Neural cell (in vitro differentiated cells): Measurements from ENCODE around the gene PPAT. TPM values are rescaled to one million over a fixed set of nuclear protein-coding genes. Genes with fewer than 3 reads are reported as not detected.

ENCODE experiments used
- H2AFZ ChIP-seq: fragments of 200-600, 300-800 bp; sonication (generic), shearing (Covaris generic); 2 replicates; pipeline ENCODE4 v1.6.0; 2014; ENCODE audit warnings: low read depth, mild to moderate bottlenecking, antibody characterized with exemption, low read length, moderate library complexity
- H3F3A ChIP-seq: fragments of 200-600 bp; shearing (Covaris generic); 2 replicates; pipeline ENCODE4 v1.6.1; 2016; ENCODE audit warnings: mild to moderate bottlenecking, moderate library complexity, mixed read lengths, antibody characterized with exemption, low read length; ENCODE audit not compliant: insufficient read depth, poor library complexity, severe bottlenecking
- H3K27ac ChIP-seq: fragments of 200-600, 300-800 bp; sonication (generic), shearing (Covaris generic); 2 replicates; pipeline ENCODE4 v1.5.1; 2014; ENCODE audit warnings: mild to moderate bottlenecking, low read length, moderate library complexity
- H3K27me3 ChIP-seq: fragments of 300-800, 200-600 bp; sonication (generic), shearing (Covaris generic); 2 replicates; pipeline ENCODE4 v1.6.0; 2014; ENCODE audit warnings: mild to moderate bottlenecking, low read depth, low read length, moderate library complexity; ENCODE audit not compliant: insufficient read depth
- H3K36me3 ChIP-seq: fragments of 300-800, 200-600 bp; sonication (generic), shearing (Covaris generic); 2 replicates; pipeline ENCODE4 v1.5.1; 2014; ENCODE audit warnings: mild to moderate bottlenecking, antibody characterized with exemption, low read length, moderate library complexity; ENCODE audit not compliant: insufficient read depth
- H3K4me2 ChIP-seq: fragments of 300-800, 200-600 bp; sonication (generic), shearing (Covaris generic); 2 replicates; pipeline ENCODE4 v1.6.0; 2014; ENCODE audit warnings: mild to moderate bottlenecking, low read length
- H3K4me3 ChIP-seq: fragments of 300-800, 200-600 bp; sonication (generic), shearing (Covaris generic); 2 replicates; pipeline ENCODE4 v1.5.1; 2014; ENCODE audit warnings: mild to moderate bottlenecking, low read length, moderate library complexity
- H3K79me2 ChIP-seq: fragments of 200-600 bp; shearing (Covaris generic); replicated peaks from 2 replicates; pipeline ENCODE4 v1.6.0; 2014; ENCODE audit warnings: mild to moderate bottlenecking, low read length, moderate library complexity; ENCODE audit not compliant: insufficient read depth
- H3K9ac ChIP-seq: fragments of 300-800, 200-600 bp; sonication (generic), shearing (Covaris generic); 2 replicates; pipeline ENCODE4 v1.6.1; 2016; ENCODE audit warnings: mild to moderate bottlenecking, low read length, mixed read lengths
- H3K9me2 ChIP-seq: fragments of 200-600 bp; shearing (Covaris generic); 2 replicates; pipeline ENCODE4 v1.6.1; 2016; ENCODE audit warnings: mild to moderate bottlenecking, low read length, mixed read lengths; ENCODE audit not compliant: insufficient read depth
- H3K9me3 ChIP-seq: fragments of 200-600, 300-800 bp; sonication (generic), shearing (Covaris generic); 2 replicates; pipeline ENCODE4 v1.6.1; 2016; ENCODE audit warnings: mild to moderate bottlenecking, mixed run types, low read length, moderate library complexity, mixed read lengths
- H4K20me1 ChIP-seq: fragments of 200-600 bp; shearing (Covaris generic); 2 replicates; pipeline ENCODE4 v1.6.1; 2016; ENCODE audit warnings: mild to moderate bottlenecking, mixed run types; ENCODE audit not compliant: insufficient read depth
- EP300 ChIP-seq: fragments of 450-650 bp; conservative IDR thresholded peaks from 2 replicates; pipeline ENCODE4 v1.6.1; 2014; ENCODE audit warnings: antibody characterized with exemption, mild to moderate bottlenecking, moderate library complexity; ENCODE audit not compliant: poor library complexity, severe bottlenecking
- EZH2 ChIP-seq: fragments of 200-600, 300-800 bp; shearing (Covaris generic), sonication (generic); IDR thresholded peaks from 2 replicates; pipeline ENCODE4 v1.6.1; 2014; ENCODE audit warnings: antibody characterized with exemption, low read length, borderline replicate concordance, mild to moderate bottlenecking; ENCODE audit not compliant: insufficient read depth, poor library complexity, severe bottlenecking
- MXI1 ChIP-seq: fragments of 450-650 bp; conservative IDR thresholded peaks from 2 replicates; pipeline ENCODE4 v1.6.1; 2014; ENCODE audit warnings: antibody characterized with exemption, mild to moderate bottlenecking; ENCODE audit not compliant: poor library complexity, severe bottlenecking
- POLR2AphosphoS5 ChIP-seq: IDR thresholded peaks from 2 replicates; pipeline ENCODE4 v1.6.1; 2012
- RAD21 ChIP-seq: fragments of 450-650 bp; conservative IDR thresholded peaks from 2 replicates; pipeline ENCODE4 v1.6.1; 2014; ENCODE audit warnings: antibody characterized with exemption, mild to moderate bottlenecking, moderate library complexity
- SMC3 ChIP-seq: fragments of 450-650 bp; conservative IDR thresholded peaks from 2 replicates; pipeline ENCODE4 v1.6.1; 2014; ENCODE audit warnings: antibody characterized with exemption, mild to moderate bottlenecking, moderate library complexity; ENCODE audit not compliant: poor library complexity
- TAF1 ChIP-seq: IDR thresholded peaks from 2 replicates; pipeline ENCODE4 v1.6.1; 2012; ENCODE audit warnings: low read depth
- polyA plus RNA-seq: library from polyadenylated mRNA; depleted of rRNA; stranded (reverse); fragments of >200 nt; gene quantifications from 2 replicates; pipeline ENCODE4 v1.2.3, GENCODE V29; 2014
- TF ChIP-seq, protein P1 (sequence below): fragments of 450-650 bp; IDR thresholded peaks from 2 replicates; pipeline ENCODE4 v1.5.1; 2014; ENCODE audit warnings: antibody characterized with exemption, mild to moderate bottlenecking, moderate library complexity; ENCODE audit not compliant: poor library complexity, severe bottlenecking
- TF ChIP-seq, protein P2 (sequence below): IDR thresholded peaks from 2 replicates; pipeline ENCODE4 v1.6.1; 2012; ENCODE audit warnings: borderline replicate concordance

The PPAT gene
- polyA plus RNA-seq, 1 donor from 2014 or later = 22.5 TPM

DNA sequence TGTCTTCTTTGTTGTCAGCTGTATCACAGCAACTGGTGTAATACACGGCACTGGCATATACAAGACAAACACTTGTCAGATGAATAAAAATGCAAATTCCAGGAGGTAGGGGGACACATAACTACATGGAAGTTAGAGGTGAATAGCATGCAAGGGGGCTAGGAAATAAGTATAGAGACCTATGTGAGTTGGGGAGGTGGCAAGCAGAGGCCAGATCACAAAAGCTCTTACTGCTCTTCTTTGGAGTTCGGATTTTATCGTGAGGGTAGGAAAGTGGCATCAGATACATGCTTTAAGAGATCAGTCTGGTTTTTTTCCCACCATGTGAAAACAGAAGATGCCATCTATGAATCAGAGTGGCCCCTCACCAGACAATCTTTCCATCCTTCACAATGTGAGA lies 29.2 kb upstream of the PPAT start:
- no peaks in the 10 kb centered on the region for H3K9me3 ChIP-seq
- TF ChIP-seq SMC3 = no peak
- TF ChIP-seq MXI1 = no peak
- TF ChIP-seq RAD21 = no peak
- TF ChIP-seq EZH2 = no peak
- no peak for TF ChIP-seq EP300
- no peak for TF ChIP-seq TAF1
- TF ChIP-seq, protein P1, sequence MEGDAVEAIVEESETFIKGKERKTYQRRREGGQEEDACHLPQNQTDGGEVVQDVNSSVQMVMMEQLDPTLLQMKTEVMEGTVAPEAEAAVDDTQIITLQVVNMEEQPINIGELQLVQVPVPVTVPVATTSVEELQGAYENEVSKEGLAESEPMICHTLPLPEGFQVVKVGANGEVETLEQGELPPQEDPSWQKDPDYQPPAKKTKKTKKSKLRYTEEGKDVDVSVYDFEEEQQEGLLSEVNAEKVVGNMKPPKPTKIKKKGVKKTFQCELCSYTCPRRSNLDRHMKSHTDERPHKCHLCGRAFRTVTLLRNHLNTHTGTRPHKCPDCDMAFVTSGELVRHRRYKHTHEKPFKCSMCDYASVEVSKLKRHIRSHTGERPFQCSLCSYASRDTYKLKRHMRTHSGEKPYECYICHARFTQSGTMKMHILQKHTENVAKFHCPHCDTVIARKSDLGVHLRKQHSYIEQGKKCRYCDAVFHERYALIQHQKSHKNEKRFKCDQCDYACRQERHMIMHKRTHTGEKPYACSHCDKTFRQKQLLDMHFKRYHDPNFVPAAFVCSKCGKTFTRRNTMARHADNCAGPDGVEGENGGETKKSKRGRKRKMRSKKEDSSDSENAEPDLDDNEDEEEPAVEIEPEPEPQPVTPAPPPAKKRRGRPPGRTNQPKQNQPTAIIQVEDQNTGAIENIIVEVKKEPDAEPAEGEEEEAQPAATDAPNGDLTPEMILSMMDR = no peak
- TF ChIP-seq, protein P2, sequence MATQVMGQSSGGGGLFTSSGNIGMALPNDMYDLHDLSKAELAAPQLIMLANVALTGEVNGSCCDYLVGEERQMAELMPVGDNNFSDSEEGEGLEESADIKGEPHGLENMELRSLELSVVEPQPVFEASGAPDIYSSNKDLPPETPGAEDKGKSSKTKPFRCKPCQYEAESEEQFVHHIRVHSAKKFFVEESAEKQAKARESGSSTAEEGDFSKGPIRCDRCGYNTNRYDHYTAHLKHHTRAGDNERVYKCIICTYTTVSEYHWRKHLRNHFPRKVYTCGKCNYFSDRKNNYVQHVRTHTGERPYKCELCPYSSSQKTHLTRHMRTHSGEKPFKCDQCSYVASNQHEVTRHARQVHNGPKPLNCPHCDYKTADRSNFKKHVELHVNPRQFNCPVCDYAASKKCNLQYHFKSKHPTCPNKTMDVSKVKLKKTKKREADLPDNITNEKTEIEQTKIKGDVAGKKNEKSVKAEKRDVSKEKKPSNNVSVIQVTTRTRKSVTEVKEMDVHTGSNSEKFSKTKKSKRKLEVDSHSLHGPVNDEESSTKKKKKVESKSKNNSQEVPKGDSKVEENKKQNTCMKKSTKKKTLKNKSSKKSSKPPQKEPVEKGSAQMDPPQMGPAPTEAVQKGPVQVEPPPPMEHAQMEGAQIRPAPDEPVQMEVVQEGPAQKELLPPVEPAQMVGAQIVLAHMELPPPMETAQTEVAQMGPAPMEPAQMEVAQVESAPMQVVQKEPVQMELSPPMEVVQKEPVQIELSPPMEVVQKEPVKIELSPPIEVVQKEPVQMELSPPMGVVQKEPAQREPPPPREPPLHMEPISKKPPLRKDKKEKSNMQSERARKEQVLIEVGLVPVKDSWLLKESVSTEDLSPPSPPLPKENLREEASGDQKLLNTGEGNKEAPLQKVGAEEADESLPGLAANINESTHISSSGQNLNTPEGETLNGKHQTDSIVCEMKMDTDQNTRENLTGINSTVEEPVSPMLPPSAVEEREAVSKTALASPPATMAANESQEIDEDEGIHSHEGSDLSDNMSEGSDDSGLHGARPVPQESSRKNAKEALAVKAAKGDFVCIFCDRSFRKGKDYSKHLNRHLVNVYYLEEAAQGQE = no peak
- TF ChIP-seq POLR2AphosphoS5 = no peak
- H3K9ac ChIP-seq = no peak overlapping the region
- no peaks in the 10 kb centered on the region for H3K9me2 ChIP-seq
- H3F3A ChIP-seq = no peaks in the 10 kb centered on the region
- H3K79me2 ChIP-seq = peaks cover 44% of the 10 kb centered on the region
- H3K27ac ChIP-seq = no peak overlapping the region
- peaks cover 6% of the 10 kb centered on the region for H3K36me3 ChIP-seq
- H3K4me3 ChIP-seq = peak overlapping the region; percentile 88
- peak overlapping the region; percentile 64 for H3K4me2 ChIP-seq
- no peaks in the 10 kb centered on the region for H4K20me1 ChIP-seq
- H3K27me3 ChIP-seq = no peaks in the 10 kb centered on the region
- H2AFZ ChIP-seq = no peak overlapping the region

GRCh38 chr4:56463711-56464110 lies 28.3 kb upstream of the PPAT start:
- H3K36me3 ChIP-seq = peaks cover 6% of the 10 kb centered on the region
- no peak overlapping the region for H3K27ac ChIP-seq
- H3K27me3 ChIP-seq = no peaks in the 10 kb centered on the region
- no peaks in the 10 kb centered on the region for H4K20me1 ChIP-seq
- peaks cover 35% of the 10 kb centered on the region for H3K79me2 ChIP-seq
- H3K9me2 ChIP-seq = no peaks in the 10 kb centered on the region
- H3K9ac ChIP-seq = no peak overlapping the region
- H3K9me3 ChIP-seq = no peaks in the 10 kb centered on the region
- H3F3A ChIP-seq = no peaks in the 10 kb centered on the region
- H3K4me3 ChIP-seq = peak overlapping the region; percentile 88
- no peak overlapping the region for H3K4me2 ChIP-seq
- TF ChIP-seq EZH2 (no peak), TAF1 (no peak), SMC3 (no peak), MXI1 (no peak), EP300 (no peak), POLR2AphosphoS5 (no peak), RAD21 (no peak)
- TF ChIP-seq, protein P1 = no peak
- TF ChIP-seq, protein P2 = no peak
- no peak overlapping the region for H2AFZ ChIP-seq
